CD14-positive monocyte (primary cell): ENCODE data around the gene CNPY3. TPM values are rescaled to one million over a fixed set of nuclear protein-coding genes. Genes with fewer than 3 reads are reported as not detected.
A peak's percentile ranks its signal among the peaks of the same experiment; 100 is the strongest.

Experiments
- DNase-seq, 3 donors: peaks; one replicate each; pipeline ENCODE4 v3.0.0-alpha.2; 2011 to 2022
- H2AFZ ChIP-seq: 2 replicates; pipeline ENCODE4 v1.6.0; 2012; ENCODE audit warnings: mild to moderate bottlenecking, low read depth, low read length, inconsistent platforms; ENCODE audit not compliant: insufficient read depth, poor library complexity, severe bottlenecking
- H3K27ac ChIP-seq, 2 donors: 1 replicate in 1 of 2; 2 replicates in 1 of 2; pipeline ENCODE4 v1.5.1; 2012 to 2013; ENCODE audit warnings: low read length in 2 of 2, control low read depth in 1 of 2, inconsistent platforms in 1 of 2, low read depth in 1 of 2, mild to moderate bottlenecking in 1 of 2
- H3K27me3 ChIP-seq, 2 donors: one replicate each; pipeline versions ENCODE4 v1.6.0 to v1.6.1; 2011 to 2013; ENCODE audit warnings: low read length in 2 of 2; ENCODE audit not compliant: control insufficient read depth in 2 of 2, insufficient read depth in 2 of 2
- H3K36me3 ChIP-seq, 2 donors: replicated peaks in 1 of 2; 1 replicate in 1 of 2; 2 replicates in 1 of 2; pipeline versions ENCODE4 v1.5.1 to v1.6.1; 2012 to 2013; ENCODE audit warnings: low read length in 2 of 2, control low read depth in 1 of 2, inconsistent platforms in 1 of 2, mild to moderate bottlenecking in 1 of 2; ENCODE audit not compliant: insufficient read depth in 2 of 2, control insufficient read depth in 1 of 2
- H3K4me1 ChIP-seq, 2 donors: 1 replicate in 1 of 2; 2 replicates in 1 of 2; pipeline versions ENCODE4 v1.5.1 to v1.6.1; 2012 to 2013; ENCODE audit warnings: low read length in 2 of 2, control low read depth in 1 of 2, inconsistent platforms in 1 of 2, mild to moderate bottlenecking in 1 of 2, moderate library complexity in 1 of 2; ENCODE audit not compliant: insufficient read depth in 2 of 2, control insufficient read depth in 1 of 2
- H3K4me2 ChIP-seq: replicated peaks from 2 replicates; pipeline ENCODE3; 2012; ENCODE audit warnings: low read length, moderate library complexity, mild to moderate bottlenecking; ENCODE audit not compliant: poor library complexity, severe bottlenecking; ENCODE audit errors: extremely low read depth
- H3K4me3 ChIP-seq, 3 experiments: fragments of 200-600 bp in 1 of 3; sonication (generic) in 1 of 3; replicated peaks in 1 of 3; 1 replicate in 2 of 3; 2 replicates in 1 of 3; pipeline ENCODE4 v1.5.1; 2011 to 2013; ENCODE audit warnings: low read length in 3 of 3, mild to moderate bottlenecking in 3 of 3, control low read depth in 2 of 3, low read depth in 2 of 3, inconsistent platforms in 1 of 3, moderate library complexity in 1 of 3
- H3K79me2 ChIP-seq: 2 replicates; pipeline ENCODE4 v1.6.0; 2012; ENCODE audit warnings: mild to moderate bottlenecking, control low read depth, inconsistent platforms, low read length, moderate library complexity; ENCODE audit not compliant: insufficient read depth
- H3K9ac ChIP-seq: 2 replicates; pipeline ENCODE4 v1.6.0; 2017; ENCODE audit warnings: low read length, mild to moderate bottlenecking; ENCODE audit not compliant: insufficient read depth, poor library complexity, severe bottlenecking
- H3K9me3 ChIP-seq, 2 donors: replicated peaks in 1 of 2; 1 replicate in 1 of 2; 2 replicates in 1 of 2; pipeline versions ENCODE4 v1.5.1 to v1.6.1; 2012 to 2013; ENCODE audit warnings: low read length in 2 of 2, control low read depth in 1 of 2; ENCODE audit not compliant: control insufficient read depth in 1 of 2, insufficient read depth in 1 of 2
- H4K20me1 ChIP-seq: 2 replicates; pipeline ENCODE4 v1.6.0; 2012; ENCODE audit warnings: mild to moderate bottlenecking, low read length, control low read depth, moderate library complexity; ENCODE audit not compliant: insufficient read depth
- H3K27ac Mint-ChIP-seq, 7 donors: one replicate each; pipeline ENCODE4 v1.8.0; 2020; ENCODE audit warnings: mild to moderate bottlenecking in 7 of 7, mixed read lengths in 7 of 7, moderate library complexity in 6 of 7, inconsistent platforms in 2 of 7
- H3K27me3 Mint-ChIP-seq, 3 donors: one replicate each; pipeline ENCODE4 v1.8.0; 2021 to 2022; ENCODE audit warnings: low read depth in 3 of 3, mild to moderate bottlenecking in 3 of 3, mixed read lengths in 3 of 3, moderate library complexity in 3 of 3, inconsistent platforms in 1 of 3
- H3K36me3 Mint-ChIP-seq, 2 donors: one replicate each; pipeline ENCODE4 v1.8.0; 2020; ENCODE audit warnings: mixed read lengths in 2 of 2, inconsistent platforms in 1 of 2, mild to moderate bottlenecking in 1 of 2
- H3K4me1 Mint-ChIP-seq: one replicate; pipeline ENCODE4 v1.8.0; 2020; ENCODE audit warnings: mild to moderate bottlenecking, mixed read lengths
- H3K4me3 Mint-ChIP-seq, 2 donors: one replicate each; pipeline ENCODE4 v1.8.0; 2020; ENCODE audit warnings: mild to moderate bottlenecking in 2 of 2, mixed read lengths in 2 of 2, moderate library complexity in 1 of 2
- H3K9me3 Mint-ChIP-seq, 7 donors: one replicate each; pipeline ENCODE4 v1.8.0; 2020 to 2022; ENCODE audit warnings: mixed read lengths in 7 of 7, mild to moderate bottlenecking in 6 of 7, moderate library complexity in 6 of 7, inconsistent platforms in 2 of 7
- CTCF ChIP-seq: fragments of 200-600 bp; IDR thresholded peaks from one replicate; pipeline ENCODE4 v1.8.0; 2022; ENCODE audit warnings: antibody characterized with exemption, mild to moderate bottlenecking
- WGBS: methylation state at CpG from one replicate; pipeline ENCODE4 v1.1.5; 2013; ENCODE audit warnings: missing lambda C conversion rate; ENCODE audit not compliant: insufficient coverage; 5-methylcytosine and 5-hydroxymethylcytosine counted together
- intact Hi-C, 2 donors: fragments of 100-400 bp; cut with micrococcal nuclease; formaldehyde crosslinking; loops; one replicate each; pipeline versions ENCODE4 v1.15.0 to v1.15.1; 2023
- polyA plus RNA-seq, 3 donors: library from polyadenylated mRNA; depleted of rRNA in 1 of 3; unstranded in 2 of 3; stranded (reverse) in 1 of 3; fragments of 300-500 nt in 2 of 3; fragments of >200 nt in 1 of 3; fragmentation: Illumina TruSeq in 2 of 3; gene quantifications; 1 replicate in 2 of 3; 2 replicates in 1 of 3; pipeline ENCODE4 v1.2.3, GENCODE V29; 2012 to 2021

Gene CNPY3
- polyA plus RNA-seq, 3 donors: 237 to 295 (median 262) TPM

GRCh38 chr6:42963179-42963854 is 34.0 kb downstream of the CNPY3 start:
- Mint-ChIP-seq H3K27ac (no peak overlapping the region), H3K36me3 (peaks cover 53 to 72% of the 10 kb centered on the region in 2 donors), H3K4me1 (peaks cover 19% of the 10 kb centered on the region), H3K9me3 (peaks cover 0 to 8% (median 0%) of the 10 kb centered on the region in 7 donors), H3K4me3 (no peak overlapping the region), H3K27me3 (peaks cover 29 to 31% (median 30%) of the 10 kb centered on the region in 3 donors)
- Histone ChIP-seq H4K20me1 (no peaks in the 10 kb centered on the region), H3K27me3 (peaks cover 7 to 26% of the 10 kb centered on the region in 2 donors), H2AFZ (no peak overlapping the region), H3K36me3 (peaks cover 46 to 50% of the 10 kb centered on the region in 2 donors), H3K27ac (no peak overlapping the region), H3K4me3 (no peak overlapping the region), H3K4me1 (peaks cover 12 to 15% of the 10 kb centered on the region in 2 donors), H3K79me2 (no peaks in the 10 kb centered on the region), H3K9ac (no peak overlapping the region), H3K4me2 (no peak overlapping the region), H3K9me3 (peaks cover 0 to 4% of the 10 kb centered on the region in 2 donors)
- intact Hi-C loops: no loop called here
- TF ChIP-seq CTCF: no peak
- WGBS: 86% methylated on average over 8 of the region's 12 CpGs
- no peak for DNase-seq

GRCh38 chr6:42963855-42964605 is 34.8 kb downstream of the CNPY3 start:
- peaks cover 53 to 57% of the 10 kb centered on the region in 2 donors for H3K36me3 ChIP-seq
- WGBS: 100% methylated on average over 7 of the region's 9 CpGs
- H3K4me1 ChIP-seq: peaks cover 12 to 15% of the 10 kb centered on the region in 2 donors
- H3K4me3 ChIP-seq: no peak overlapping the region
- no peak overlapping the region for H2AFZ ChIP-seq
- peaks cover 59 to 79% of the 10 kb centered on the region in 2 donors for H3K36me3 Mint-ChIP-seq
- no peak overlapping the region for H3K27ac ChIP-seq
- no peak for TF ChIP-seq CTCF
- H3K9me3 Mint-ChIP-seq: peaks cover 0 to 8% (median 0%) of the 10 kb centered on the region in 7 donors
- H3K4me1 Mint-ChIP-seq: peaks cover 19% of the 10 kb centered on the region
- no peak overlapping the region for H3K4me2 ChIP-seq
- DNase-seq: no peak
- H3K27me3 ChIP-seq: peaks cover 7 to 26% of the 10 kb centered on the region in 2 donors
- intact Hi-C loops: no loop called here
- peak overlapping the region in 1 of 7 donors; percentile 50 for H3K27ac Mint-ChIP-seq
- no peak overlapping the region for H3K4me3 Mint-ChIP-seq
- H3K79me2 ChIP-seq: no peaks in the 10 kb centered on the region
- peak overlapping the region; percentile 1 for H3K9ac ChIP-seq
- no peaks in the 10 kb centered on the region for H4K20me1 ChIP-seq
- H3K27me3 Mint-ChIP-seq: peaks cover 27 to 29% (median 27%) of the 10 kb centered on the region in 3 donors
- peaks cover 0 to 4% of the 10 kb centered on the region in 2 donors for H3K9me3 ChIP-seq
